Ectodermal cell (in vitro differentiated cells): ENCODE data around the gene HMGB3.
"Not testable (repeated sequence)": the region's sequence is repeated elsewhere in the genome, so short reads cannot be mapped to it uniquely, and the experiment has no call there.

Experiments
- H3K27ac ChIP-seq: 2 replicates; pipeline ENCODE4 v1.7.0; 2013; ENCODE audit warnings: mild to moderate bottlenecking, low read depth, low read length; ENCODE audit not compliant: insufficient read depth, poor library complexity, severe bottlenecking
- H3K27me3 ChIP-seq: 2 replicates; pipeline ENCODE4 v1.7.0; 2013; ENCODE audit warnings: mild to moderate bottlenecking, low read length; ENCODE audit not compliant: insufficient read depth, control insufficient read depth, poor library complexity, severe bottlenecking
- H3K36me3 ChIP-seq: one replicate; pipeline ENCODE4 v1.7.0; 2013; ENCODE audit warnings: low read length; ENCODE audit not compliant: control insufficient read depth, insufficient read depth
- H3K4me1 ChIP-seq: one replicate; pipeline ENCODE4 v1.7.0; 2013; ENCODE audit warnings: low read length; ENCODE audit not compliant: control insufficient read depth, insufficient read depth
- H3K4me3 ChIP-seq: 2 replicates; pipeline ENCODE4 v1.7.0; 2013; ENCODE audit warnings: low read depth, low read length, control low read depth; ENCODE audit not compliant: insufficient read depth
- H3K9me3 ChIP-seq: 2 replicates; pipeline ENCODE4 v1.7.0; 2013; ENCODE audit warnings: mild to moderate bottlenecking, low read length, moderate library complexity; ENCODE audit not compliant: control insufficient read depth
- WGBS, 2 experiments: methylation state at CpG; one replicate each; pipeline ENCODE4 v1.1.7; 2013; ENCODE audit warnings: missing lambda C conversion rate in 2 of 2; 5-methylcytosine and 5-hydroxymethylcytosine counted together

Gene HMGB3

GRCh38 chrX:150975655-150976390 is 7.3 kb upstream of the HMGB3 start:
- Histone ChIP-seq H3K4me1 (no peaks in the 10 kb centered on the region), H3K4me3 (no peak overlapping the region), H3K27ac (no peak overlapping the region), H3K9me3 (no peaks in the 10 kb centered on the region), H3K27me3 (no peaks in the 10 kb centered on the region), H3K36me3 (no peaks in the 10 kb centered on the region)
- 89 to 91% methylated on average over 29 to 33 of the region's 33 CpGs for WGBS, 2 experiments

DNA sequence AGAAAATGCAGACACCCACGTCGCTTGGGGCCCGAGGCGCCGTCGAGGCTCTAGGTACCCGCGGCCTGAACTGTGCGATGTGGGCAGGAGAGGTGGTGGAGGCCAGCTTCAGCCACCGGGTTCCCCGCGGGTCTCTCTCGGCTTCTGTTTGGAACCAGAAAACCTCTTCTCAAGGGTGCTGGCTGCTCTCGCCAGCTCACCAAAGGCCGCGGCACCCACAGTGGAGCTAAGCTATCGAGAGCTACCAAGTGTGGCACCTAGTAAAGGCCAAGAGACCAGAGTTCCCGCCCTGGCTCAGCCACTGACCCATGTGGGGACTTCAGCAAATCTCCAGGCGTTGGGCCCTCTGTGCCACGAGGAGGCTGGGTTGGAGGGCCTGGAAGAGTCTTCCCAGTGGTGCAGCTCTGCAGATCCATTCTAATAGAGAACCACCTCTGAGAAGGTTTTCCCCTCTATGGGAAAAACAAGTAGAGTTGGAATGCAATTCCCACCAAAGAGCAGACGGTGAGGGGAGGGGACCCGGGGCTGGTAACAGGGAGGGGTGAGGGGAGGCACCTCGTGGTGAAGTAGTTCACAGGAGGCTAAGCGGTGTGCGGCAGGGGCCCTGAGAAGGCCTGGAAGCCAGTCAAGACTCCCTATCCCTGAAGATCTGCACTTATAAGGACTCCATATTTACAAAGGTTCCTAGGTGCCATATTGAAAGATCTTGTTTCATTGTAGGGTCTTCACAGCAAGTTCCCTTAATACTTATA is 5.5 kb upstream of the HMGB3 start:
- Histone ChIP-seq H3K27ac (no peak overlapping the region), H3K4me3 (no peak overlapping the region), H3K4me1 (no peaks in the 10 kb centered on the region), H3K9me3 (no peaks in the 10 kb centered on the region), H3K36me3 (no peaks in the 10 kb centered on the region), H3K27me3 (peaks cover 11% of the 10 kb centered on the region)
- 87 to 89% methylated on average over 25 of the region's 25 CpGs for WGBS, 2 experiments

- H3K36me3 ChIP-seq, result no peaks in the 10 kb centered on the region
- WGBS, 2 experiments, result 96 to 97% methylated on average over 5 of the region's 5 CpGs
Measured at GRCh38 chrX:150980186-150980585, 2.9 kb upstream of the HMGB3 start.

GRCh38 chrX:150980711-150981110 is 2.4 kb upstream of the HMGB3 start:
- H3K9me3 ChIP-seq, result no peaks in the 10 kb centered on the region
- 95 to 98% methylated on average over 4 of the region's 4 CpGs for WGBS, 2 experiments
- peaks cover 11% of the 10 kb centered on the region for H3K27me3 ChIP-seq
- no peak overlapping the region for H3K27ac ChIP-seq
- no peak overlapping the region for H3K4me3 ChIP-seq
- H3K36me3 ChIP-seq, result no peaks in the 10 kb centered on the region
- H3K4me1 ChIP-seq, result no peaks in the 10 kb centered on the region

More at GRCh38 chrX:150980186-150980585, 2.9 kb upstream of the HMGB3 start:
- H3K27me3 ChIP-seq, result peaks cover 11% of the 10 kb centered on the region
- no peak overlapping the region for H3K27ac ChIP-seq
- H3K4me1 ChIP-seq, result no peaks in the 10 kb centered on the region
- H3K4me3 ChIP-seq, result no peak overlapping the region
- no peaks in the 10 kb centered on the region for H3K9me3 ChIP-seq

- no peak overlapping the region for H3K27ac ChIP-seq
- no peaks in the 10 kb centered on the region for H3K36me3 ChIP-seq
- H3K9me3 ChIP-seq, result no peaks in the 10 kb centered on the region
- peak overlapping the region; percentile 31 for H3K4me3 ChIP-seq
- no peaks in the 10 kb centered on the region for H3K4me1 ChIP-seq
- peaks cover 11% of the 10 kb centered on the region for H3K27me3 ChIP-seq
- WGBS, 2 experiments, result 31 to 32% methylated on average over 18 to 19 of the region's 20 CpGs
Measured at GRCh38 chrX:150982235-150982787, 824 bp upstream of the HMGB3 start.

- peak overlapping the region; percentile 63 for H3K4me3 ChIP-seq
- H3K9me3 ChIP-seq, result no peaks in the 10 kb centered on the region
- H3K27me3 ChIP-seq, result peaks cover 11% of the 10 kb centered on the region
- H3K4me1 ChIP-seq, result no peaks in the 10 kb centered on the region
- H3K36me3 ChIP-seq, result no peaks in the 10 kb centered on the region
- H3K27ac ChIP-seq, result peak overlapping the region; percentile 87
- 0 to 1% methylated on average over 95 to 96 of the region's 96 CpGs for WGBS, 2 experiments
Measured at GRCh38 chrX:150983521-150984168, 510 bp downstream of the HMGB3 start.

GRCh38 chrX:150984169-150984824 is 1.2 kb downstream of the HMGB3 start:
- Histone ChIP-seq H3K9me3 (no peaks in the 10 kb centered on the region), H3K4me3 (peak overlapping the region; percentile 60), H3K36me3 (no peaks in the 10 kb centered on the region), H3K4me1 (no peaks in the 10 kb centered on the region), H3K27me3 (peaks cover 11% of the 10 kb centered on the region), H3K27ac (no peak overlapping the region)
- WGBS, 2 experiments, result 0% methylated on average over 83 to 93 of the region's 93 CpGs

DNA sequence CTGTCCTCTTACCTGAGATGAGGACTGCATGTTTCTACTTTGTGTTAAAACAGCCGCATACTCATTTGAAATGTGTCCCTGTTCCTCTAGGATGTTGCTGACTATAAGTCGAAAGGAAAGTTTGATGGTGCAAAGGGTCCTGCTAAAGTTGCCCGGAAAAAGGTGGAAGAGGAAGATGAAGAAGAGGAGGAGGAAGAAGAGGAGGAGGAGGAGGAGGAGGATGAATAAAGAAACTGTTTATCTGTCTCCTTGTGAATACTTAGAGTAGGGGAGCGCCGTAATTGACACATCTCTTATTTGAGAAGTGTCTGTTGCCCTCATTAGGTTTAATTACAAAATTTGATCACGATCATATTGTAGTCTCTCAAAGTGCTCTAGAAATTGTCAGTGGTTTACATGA is 4.6 kb downstream of the HMGB3 start:
- H3K27ac ChIP-seq, H3K27me3 ChIP-seq, H3K4me1 ChIP-seq, H3K9me3 ChIP-seq, H3K4me3 ChIP-seq, H3K36me3 ChIP-seq: not testable (repeated sequence)
- WGBS, 2 experiments, result 96 to 98% methylated on average over 5 of the region's 6 CpGs

DNA sequence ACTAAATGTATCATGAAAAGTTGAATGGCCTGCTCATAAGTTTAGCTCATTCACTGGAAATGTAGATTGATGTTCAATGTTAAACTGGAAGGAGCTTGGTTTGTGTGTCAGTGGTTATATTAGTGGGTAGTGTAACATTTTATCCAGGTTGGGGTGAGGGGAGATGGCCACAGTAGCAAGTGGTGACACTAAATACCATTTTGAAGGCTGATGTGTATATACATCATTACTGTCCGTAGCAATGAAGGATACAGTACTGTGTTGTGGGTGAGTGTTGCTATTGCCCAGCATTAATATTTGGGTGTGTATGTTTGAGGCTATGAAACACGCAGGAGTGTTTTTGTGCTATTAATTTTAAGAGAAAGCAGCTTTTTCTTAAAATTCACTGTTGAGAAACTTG is 6.3 kb downstream of the HMGB3 start:
- no peaks in the 10 kb centered on the region for H3K27me3 ChIP-seq
- no peak overlapping the region for H3K4me3 ChIP-seq
- H3K27ac ChIP-seq, result no peak overlapping the region
- no peaks in the 10 kb centered on the region for H3K36me3 ChIP-seq
- WGBS, 2 experiments, result 94 to 96% methylated on average over 2 of the region's 2 CpGs
- no peaks in the 10 kb centered on the region for H3K9me3 ChIP-seq
- H3K4me1 ChIP-seq, result no peaks in the 10 kb centered on the region
